ENCODE data around the gene MACROD2. TPM values are rescaled to one million over a fixed set of nuclear protein-coding genes. Genes with fewer than 3 reads are reported as not detected.

The MACROD2 gene
- polyA plus RNA-seq, 1 donor from 2014 or later = 23.2 TPM

GRCh38 chr20:14677455-14677854, 682.1 kb downstream of the MACROD2 start:
- no peak overlapping the region for H2AFZ ChIP-seq (ENCODE audit: low read depth, low read length)

GRCh38 chr20:14685183-14685582, 689.9 kb downstream of the MACROD2 start:
- no peaks in the 10 kb centered on the region for H3K79me2 ChIP-seq (replicated peaks; ENCODE audit: insufficient read depth, low read length)
- no peaks in the 10 kb centered on the region for H3K36me3 ChIP-seq (ENCODE audit: insufficient read depth, low read length)
- H3K9me2 ChIP-seq (ENCODE audit: insufficient read depth, low read length) = no peaks in the 10 kb centered on the region
- peaks cover 5% of the 10 kb centered on the region for H3F3A ChIP-seq (ENCODE audit: insufficient read depth, low read length, poor library complexity, severe bottlenecking)
- H2AFZ ChIP-seq (ENCODE audit: low read depth, low read length) = no peak overlapping the region
- no peak overlapping the region for H3K4me2 ChIP-seq (ENCODE audit: low read length)
- H3K27me3 ChIP-seq (ENCODE audit: insufficient read depth, low read depth, low read length) = peaks cover 16% of the 10 kb centered on the region
- H3K9ac ChIP-seq (ENCODE audit: low read length) = no peak overlapping the region
- H4K20me1 ChIP-seq (ENCODE audit: insufficient read depth) = no peaks in the 10 kb centered on the region
- H3K9me3 ChIP-seq (ENCODE audit: low read length) = peaks cover 2% of the 10 kb centered on the region
- no peak overlapping the region for H3K27ac ChIP-seq (ENCODE audit: low read length)
- no peak overlapping the region for H3K4me3 ChIP-seq (ENCODE audit: low read length)
- no peak for TF ChIP-seq SMC3 (conservative IDR thresholded peaks at IDR 0.05; ENCODE audit: poor library complexity)
- peak; percentile 98 for TF ChIP-seq REST (IDR thresholded peaks at IDR 0.05; ENCODE audit: borderline replicate concordance)
- TF ChIP-seq POLR2AphosphoS5 (IDR thresholded peaks at IDR 0.05) = peak; percentile 100
- no peak for TF ChIP-seq EZH2 (IDR thresholded peaks at IDR 0.05; ENCODE audit: borderline replicate concordance, insufficient read depth, low read length, poor library complexity, severe bottlenecking)
- TF ChIP-seq CTCF (IDR thresholded peaks at IDR 0.05; ENCODE audit: poor library complexity, severe bottlenecking) = no peak
- TF ChIP-seq TAF1 (IDR thresholded peaks at IDR 0.05; ENCODE audit: low read depth) = no peak

More at GRCh38 chr20:14677455-14677854, 682.1 kb downstream of the MACROD2 start:
- H3K4me2 ChIP-seq (ENCODE audit: low read length) = no peak overlapping the region
- H3K9me2 ChIP-seq (ENCODE audit: insufficient read depth, low read length) = no peaks in the 10 kb centered on the region
- no peaks in the 10 kb centered on the region for H3K9me3 ChIP-seq (ENCODE audit: low read length)
- H3K36me3 ChIP-seq (ENCODE audit: insufficient read depth, low read length) = no peaks in the 10 kb centered on the region
- no peak overlapping the region for H3K9ac ChIP-seq (ENCODE audit: low read length)
- peaks cover 8% of the 10 kb centered on the region for H3K27me3 ChIP-seq (ENCODE audit: insufficient read depth, low read depth, low read length)
- H3F3A ChIP-seq (ENCODE audit: insufficient read depth, low read length, poor library complexity, severe bottlenecking) = no peaks in the 10 kb centered on the region
- TF ChIP-seq SMC3 (conservative IDR thresholded peaks at IDR 0.05; ENCODE audit: poor library complexity) = no peak
- no peak for TF ChIP-seq REST (IDR thresholded peaks at IDR 0.05; ENCODE audit: borderline replicate concordance)
- TF ChIP-seq EZH2 (IDR thresholded peaks at IDR 0.05; ENCODE audit: borderline replicate concordance, insufficient read depth, low read length, poor library complexity, severe bottlenecking) = no peak
- no peak for TF ChIP-seq TAF1 (IDR thresholded peaks at IDR 0.05; ENCODE audit: low read depth)
- no peak for TF ChIP-seq EP300 (conservative IDR thresholded peaks at IDR 0.05; ENCODE audit: poor library complexity, severe bottlenecking)
- no peak for TF ChIP-seq POLR2AphosphoS5 (IDR thresholded peaks at IDR 0.05)
- TF ChIP-seq RAD21 (conservative IDR thresholded peaks at IDR 0.05) = no peak
- no peak for TF ChIP-seq CTCF (IDR thresholded peaks at IDR 0.05; ENCODE audit: poor library complexity, severe bottlenecking)
- no peak for TF ChIP-seq MXI1 (conservative IDR thresholded peaks at IDR 0.05; ENCODE audit: poor library complexity, severe bottlenecking)
- H3K27ac ChIP-seq (ENCODE audit: low read length) = no peak overlapping the region
- H4K20me1 ChIP-seq (ENCODE audit: insufficient read depth) = no peaks in the 10 kb centered on the region
- no peaks in the 10 kb centered on the region for H3K79me2 ChIP-seq (replicated peaks; ENCODE audit: insufficient read depth, low read length)
- no peak overlapping the region for H3K4me3 ChIP-seq (ENCODE audit: low read length)
